Upper lobe of left lung (tissue), 6 donors: ENCODE results near the gene TMEM54. TPM values are rescaled to one million over a fixed set of nuclear protein-coding genes. Genes with fewer than 3 reads are reported as not detected.

Source experiments
- ATAC-seq, 2 donors: fragments of 200-7000 bp; cut with Tn5 transposase; one replicate each; pipeline ENCODE4 v1.9.1; 2022; ENCODE audit warnings: mild to moderate bottlenecking in 2 of 2, moderate library complexity in 2 of 2; ENCODE audit not compliant: low FRiP score in 2 of 2
- DNase-seq, 2 donors: peaks; one replicate each; pipeline ENCODE4 v3.0.0-alpha.2; 2019 to 2020
- H3K27ac ChIP-seq, 4 donors: fragments of 200-600 bp; sonication (generic); one replicate each; pipeline ENCODE4 v1.5.1; 2016 to 2019
- H3K27me3 ChIP-seq, 4 donors: fragments of 200-600 bp; sonication (generic); one replicate each; pipeline ENCODE4 v1.5.1; 2017 to 2019
- H3K36me3 ChIP-seq, 4 donors: fragments of 200-600 bp; sonication (generic); one replicate each; pipeline ENCODE4 v1.5.1; 2016 to 2019
- H3K4me1 ChIP-seq, 4 donors: fragments of 200-600 bp; sonication (generic); one replicate each; pipeline ENCODE4 v1.5.1; 2018 to 2019
- H3K4me3 ChIP-seq, 4 donors: fragments of 200-600 bp; sonication (generic); one replicate each; pipeline ENCODE4 v1.5.1; 2017 to 2019; ENCODE audit warnings: mild to moderate bottlenecking in 2 of 4, moderate library complexity in 1 of 4
- H3K9me3 ChIP-seq, 4 donors: fragments of 200-600 bp; sonication (generic); one replicate each; pipeline ENCODE4 v1.5.1; 2018 to 2019
- EP300 ChIP-seq, 4 donors: sonication (generic); formaldehyde crosslinking; IDR thresholded peaks; one replicate each; pipeline ENCODE4 v1.5.1; 2017; ENCODE audit warnings: antibody characterized with exemption in 4 of 4, control low read depth in 2 of 4
- POLR2A ChIP-seq, 4 donors: fragments of 450-650 bp; IDR thresholded peaks; one replicate each; pipeline ENCODE4 v1.5.1; 2016 to 2017; ENCODE audit warnings: antibody characterized with exemption in 4 of 4, mild to moderate bottlenecking in 2 of 4
- POLR2AphosphoS5 ChIP-seq, 2 donors: sonication (generic); formaldehyde crosslinking; IDR thresholded peaks; one replicate each; pipeline ENCODE4 v1.5.1; 2017; ENCODE audit warnings: antibody characterized with exemption in 2 of 2
- WGBS, 2 donors: methylation state at CpG; one replicate each; pipeline ENCODE4 v1.1.5; 2017 to 2018; 5-methylcytosine and 5-hydroxymethylcytosine counted together
- total RNA-seq, 6 donors: library from RNA; depleted of rRNA in 4 of 6; stranded (reverse); fragments of >200 nt in 4 of 6; gene quantifications; one replicate each; pipeline versions ENCODE4 v1.1.0 to v1.2.1, GENCODE V29; 2016 to 2021
- TF ChIP-seq, protein P1 (sequence below), 6 experiments: fragments of 450-650 bp in 4 of 6; fragments of 200-600 bp in 2 of 6; sonication (generic) in 2 of 6; IDR thresholded peaks; one replicate each; pipeline ENCODE4 v1.5.1; 2016 to 2019; ENCODE audit warnings: antibody characterized with exemption in 6 of 6
- donor health status: DM: no; HTN: no; CAD: no; lungs with moderate emphysema.
- donor health status: DM: no; HTN: yes; CAD: no; lungs with severe emphysema.

TMEM54 gene
- total RNA-seq, 6 donors from 2014 or later = 37.7 to 94.1 (median 58.6) TPM

DNA sequence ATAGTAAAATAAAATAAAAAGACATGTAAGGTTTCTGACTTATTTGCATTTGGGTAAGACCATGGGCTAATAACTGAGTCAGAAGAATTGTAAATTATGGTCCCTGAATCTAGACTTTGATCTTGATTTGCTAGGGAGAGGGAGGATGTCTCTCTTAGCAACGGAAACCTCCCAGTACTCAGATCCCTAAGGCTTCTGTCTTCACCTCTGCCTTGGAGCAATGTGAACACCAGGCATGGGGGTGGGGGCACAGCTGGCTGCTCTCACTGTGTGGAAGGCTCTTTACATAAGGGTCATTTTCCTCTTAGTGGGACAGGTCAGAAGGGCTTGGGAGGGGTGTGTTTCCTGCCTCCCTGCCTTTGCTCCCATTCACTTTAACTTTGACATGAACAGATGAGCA lies 17.0 kb upstream of the TMEM54 start:
- no peaks in the 10 kb centered on the region for H3K9me3 ChIP-seq
- H3K27me3 ChIP-seq = peaks cover 0 to 4% (median 0%) of the 10 kb centered on the region in 4 donors
- no peak overlapping the region for H3K4me3 ChIP-seq
- no peaks in the 10 kb centered on the region for H3K4me1 ChIP-seq
- no peak for ATAC-seq
- TF ChIP-seq POLR2AphosphoS5 (IDR thresholded peaks at IDR 0.05) = no peak
- TF ChIP-seq, protein P1, sequence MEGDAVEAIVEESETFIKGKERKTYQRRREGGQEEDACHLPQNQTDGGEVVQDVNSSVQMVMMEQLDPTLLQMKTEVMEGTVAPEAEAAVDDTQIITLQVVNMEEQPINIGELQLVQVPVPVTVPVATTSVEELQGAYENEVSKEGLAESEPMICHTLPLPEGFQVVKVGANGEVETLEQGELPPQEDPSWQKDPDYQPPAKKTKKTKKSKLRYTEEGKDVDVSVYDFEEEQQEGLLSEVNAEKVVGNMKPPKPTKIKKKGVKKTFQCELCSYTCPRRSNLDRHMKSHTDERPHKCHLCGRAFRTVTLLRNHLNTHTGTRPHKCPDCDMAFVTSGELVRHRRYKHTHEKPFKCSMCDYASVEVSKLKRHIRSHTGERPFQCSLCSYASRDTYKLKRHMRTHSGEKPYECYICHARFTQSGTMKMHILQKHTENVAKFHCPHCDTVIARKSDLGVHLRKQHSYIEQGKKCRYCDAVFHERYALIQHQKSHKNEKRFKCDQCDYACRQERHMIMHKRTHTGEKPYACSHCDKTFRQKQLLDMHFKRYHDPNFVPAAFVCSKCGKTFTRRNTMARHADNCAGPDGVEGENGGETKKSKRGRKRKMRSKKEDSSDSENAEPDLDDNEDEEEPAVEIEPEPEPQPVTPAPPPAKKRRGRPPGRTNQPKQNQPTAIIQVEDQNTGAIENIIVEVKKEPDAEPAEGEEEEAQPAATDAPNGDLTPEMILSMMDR (IDR thresholded peaks at IDR 0.05) = no peak
- TF ChIP-seq POLR2A (IDR thresholded peaks at IDR 0.05) = no peak
- TF ChIP-seq EP300 (IDR thresholded peaks at IDR 0.05) = no peak
- no peak overlapping the region for H3K27ac ChIP-seq
- DNase-seq = no peak
- 42 to 55% methylated on average over 1 of the region's 1 CpG for WGBS, 2 donors
- H3K36me3 ChIP-seq = no peaks in the 10 kb centered on the region

DNA sequence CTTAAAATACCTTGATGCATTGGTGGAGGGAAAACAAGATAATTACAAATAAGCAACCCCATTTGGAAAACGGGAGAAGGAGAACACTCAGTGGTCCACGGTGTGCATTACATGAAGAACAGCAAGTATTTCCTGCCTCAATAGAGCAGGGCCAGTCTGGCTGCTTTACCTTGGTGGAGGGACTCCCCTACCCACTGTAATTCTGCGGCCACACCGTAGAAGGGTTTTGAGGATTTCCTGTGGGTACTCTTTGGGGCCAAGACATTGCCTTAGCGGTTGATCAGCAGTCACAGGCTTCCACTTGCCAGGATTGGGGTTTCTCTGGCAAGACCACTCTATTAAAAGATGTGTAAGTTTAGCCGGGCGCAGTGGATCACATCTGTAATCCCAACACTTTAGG lies 16.3 kb upstream of the TMEM54 start:
- Histone ChIP-seq H3K9me3 (no peaks in the 10 kb centered on the region), H3K27ac (no peak overlapping the region), H3K4me1 (no peaks in the 10 kb centered on the region), H3K4me3 (no peak overlapping the region), H3K36me3 (no peaks in the 10 kb centered on the region), H3K27me3 (no peaks in the 10 kb centered on the region)
- peak in 1 of 2 donors; percentile 26 for ATAC-seq
- TF ChIP-seq POLR2A (IDR thresholded peaks at IDR 0.05) = no peak
- no peak for TF ChIP-seq EP300 (IDR thresholded peaks at IDR 0.05)
- no peak for TF ChIP-seq POLR2AphosphoS5 (IDR thresholded peaks at IDR 0.05)
- TF ChIP-seq, protein P1 (IDR thresholded peaks at IDR 0.05) = no peak
- 40 to 62% methylated on average over 4 to 7 of the region's 7 CpGs for WGBS, 2 donors
- no peak for DNase-seq

DNA sequence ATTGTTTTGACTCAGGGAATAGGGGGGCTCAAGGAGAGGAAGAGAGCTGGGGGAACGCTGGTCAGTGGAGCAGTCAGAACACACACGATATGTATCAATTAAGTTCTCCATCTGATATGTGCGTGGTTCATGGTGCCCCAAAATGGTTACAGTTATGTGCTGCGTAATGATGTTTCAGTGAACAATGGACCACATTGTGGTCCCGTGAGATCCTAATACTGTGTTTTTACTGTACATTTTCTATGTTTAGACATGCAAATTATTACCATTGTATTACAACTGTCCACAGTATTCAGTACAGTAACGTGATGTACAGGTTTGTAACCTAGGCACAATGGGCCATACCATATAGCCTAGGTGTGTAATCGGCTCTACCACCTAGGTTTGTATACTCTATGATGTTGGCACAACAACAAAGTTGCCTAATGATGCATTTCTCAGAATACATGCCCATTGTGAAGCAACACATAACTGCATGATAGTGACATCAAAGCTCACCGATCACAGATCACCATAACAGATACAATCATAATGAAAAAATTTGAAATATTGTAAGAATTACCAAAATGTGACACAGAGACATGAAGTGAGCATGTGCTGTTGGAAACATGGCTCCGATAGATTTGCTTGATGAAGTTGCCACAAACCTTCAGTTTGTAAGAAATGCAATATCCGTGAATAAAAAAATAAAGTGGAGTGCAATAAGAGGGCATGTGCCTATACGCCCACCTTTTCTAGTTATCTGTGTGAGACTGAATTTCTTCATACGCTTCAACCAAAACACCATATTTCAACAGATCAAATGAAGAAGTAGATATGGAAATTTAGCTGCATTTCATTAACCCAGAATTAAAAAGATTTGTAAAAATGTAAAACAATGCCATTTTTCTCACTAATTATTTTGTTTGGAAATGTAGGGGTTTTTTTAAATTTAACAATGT lies 14.8 kb upstream of the TMEM54 start:
- Histone ChIP-seq H3K27ac (no peak overlapping the region), H3K36me3 (no peaks in the 10 kb centered on the region), H3K27me3 (no peaks in the 10 kb centered on the region), H3K4me1 (no peaks in the 10 kb centered on the region), H3K4me3 (no peak overlapping the region), H3K9me3 (no peaks in the 10 kb centered on the region)
- TF ChIP-seq, protein P1 (IDR thresholded peaks at IDR 0.05) = no peak
- no peak for ATAC-seq
- 90 to 91% methylated on average over 12 of the region's 12 CpGs for WGBS, 2 donors
- no peak for DNase-seq

DNA sequence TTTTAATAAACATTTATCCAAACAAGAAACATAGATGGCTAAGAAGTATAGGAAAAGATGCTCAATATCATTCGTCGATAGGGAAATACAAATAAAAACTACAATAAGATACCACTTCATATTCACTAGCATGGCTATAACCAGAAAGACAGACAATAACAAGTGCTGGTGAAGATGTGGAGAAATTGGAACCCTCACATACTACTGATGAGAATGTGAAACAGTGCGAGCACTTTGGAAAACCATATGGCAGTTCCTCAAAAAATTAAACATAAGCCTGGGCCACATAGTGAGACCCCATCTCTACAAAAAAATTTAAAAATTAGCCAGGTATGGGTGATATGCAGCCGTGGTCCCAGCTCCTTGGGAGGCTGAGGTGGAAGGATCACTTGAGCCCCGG lies 9.1 kb upstream of the TMEM54 start:
- Histone ChIP-seq H3K4me3 (no peak overlapping the region), H3K36me3 (no peaks in the 10 kb centered on the region), H3K4me1 (peaks cover 0 to 4% (median 0%) of the 10 kb centered on the region in 4 donors), H3K27me3 (no peaks in the 10 kb centered on the region), H3K9me3 (no peaks in the 10 kb centered on the region), H3K27ac (no peak overlapping the region)
- DNase-seq (no peak), ATAC-seq (no peak)
- TF ChIP-seq, protein P1 (IDR thresholded peaks at IDR 0.05) = no peak
- no peak for TF ChIP-seq EP300 (IDR thresholded peaks at IDR 0.05)
- TF ChIP-seq POLR2AphosphoS5 (IDR thresholded peaks at IDR 0.05) = no peak
- TF ChIP-seq POLR2A (IDR thresholded peaks at IDR 0.05) = no peak
- WGBS, 2 donors = 91 to 93% methylated on average over 5 of the region's 5 CpGs

DNA sequence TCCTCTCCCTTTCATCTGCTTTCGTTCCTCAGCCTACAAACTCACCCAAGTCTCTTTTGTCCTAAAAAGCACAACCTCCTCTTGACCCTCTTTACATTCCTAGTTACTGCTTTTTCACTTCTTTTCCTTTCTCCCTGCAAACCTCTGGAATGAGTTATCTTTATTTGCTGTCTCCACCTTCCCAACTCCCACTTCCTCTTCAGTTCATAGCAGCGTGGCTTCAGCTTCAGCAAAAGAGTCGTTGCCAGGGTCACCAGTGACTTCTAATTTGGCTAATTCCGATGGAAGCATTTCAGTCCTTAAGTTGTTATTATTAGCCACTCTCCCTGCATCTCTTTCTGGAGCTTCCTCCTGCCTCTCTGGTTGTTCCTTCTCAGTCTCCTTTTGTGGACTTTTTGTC lies 6.2 kb upstream of the TMEM54 start:
- 20 to 24% methylated on average over 4 of the region's 4 CpGs for WGBS, 2 donors
- ATAC-seq (no peak), DNase-seq (no peak)
- Histone ChIP-seq H3K4me1 (peaks cover 0 to 4% (median 0%) of the 10 kb centered on the region in 4 donors), H3K27me3 (no peaks in the 10 kb centered on the region), H3K36me3 (no peaks in the 10 kb centered on the region), H3K9me3 (no peaks in the 10 kb centered on the region), H3K4me3 (no peak overlapping the region), H3K27ac (no peak overlapping the region)
- TF ChIP-seq EP300 (IDR thresholded peaks at IDR 0.05) (no peak), POLR2AphosphoS5 (IDR thresholded peaks at IDR 0.05) (no peak), POLR2A (IDR thresholded peaks at IDR 0.05) (no peak)
- TF ChIP-seq, protein P1 (IDR thresholded peaks at IDR 0.05) = no peak
